Measurements from ENCODE around the gene ARHGEF25.
"Not testable (repeated sequence)": the region's sequence is repeated elsewhere in the genome, so short reads cannot be mapped to it uniquely, and the experiment has no call there.

The ARHGEF25 gene

GRCh38 chr12:57586128-57586527 lies 25.1 kb upstream of the ARHGEF25 start:
- no peak for DNase-seq

GRCh38 chr12:57586832-57587429 lies 24.3 kb upstream of the ARHGEF25 start:
- DNase-seq, result no peak

- DNase-seq, result not testable (repeated sequence)
Observed at GRCh38 chr12:57588951-57589610, 22.2 kb upstream of the ARHGEF25 start.

GRCh38 chr12:57590479-57590863 lies 20.8 kb upstream of the ARHGEF25 start:
- no peak for DNase-seq

GRCh38 chr12:57590864-57591781 lies 20.1 kb upstream of the ARHGEF25 start, which contains the start of gene PIP4K2C:
PIP4K2C (plus strand) TSS chr12:57591192; CDS start chr12:57591290, 98 bp downstream.
- peak; percentile 47 for DNase-seq

GRCh38 chr12:57591782-57592325 lies 19.4 kb upstream of the ARHGEF25 start:
- DNase-seq, result no peak

GRCh38 chr12:57592551-57593165 lies 18.6 kb upstream of the ARHGEF25 start:
- peak; percentile 30 for DNase-seq

- no peak for DNase-seq
Observed at GRCh38 chr12:57593187-57593586, 18.0 kb upstream of the ARHGEF25 start.

GRCh38 chr12:57600395-57600794 lies 10.8 kb upstream of the ARHGEF25 start:
- no peak for DNase-seq

GRCh38 chr12:57602544-57602943 lies 8.7 kb upstream of the ARHGEF25 start:
- DNase-seq, result no peak

GRCh38 chr12:57603324-57603723 lies 7.9 kb upstream of the ARHGEF25 start:
- DNase-seq, result no peak

GRCh38 chr12:57603815-57604453 lies 7.3 kb upstream of the ARHGEF25 start:
- peak; percentile 46 for DNase-seq

- peak; percentile 21 for DNase-seq
Observed at GRCh38 chr12:57604454-57604991, 6.7 kb upstream of the ARHGEF25 start, which contains the start of gene DTX3. DTX3 (plus strand) TSS chr12:57604824; CDS start chr12:57606518, 1,694 bp downstream.

GRCh38 chr12:57604992-57605810 lies 6.0 kb upstream of the ARHGEF25 start:
- DNase-seq, result no peak

- DNase-seq, result no peak
Observed at GRCh38 chr12:57605811-57606311, 5.4 kb upstream of the ARHGEF25 start.

GRCh38 chr12:57606399-57606798 lies 4.8 kb upstream of the ARHGEF25 start:
- no peak for DNase-seq

GRCh38 chr12:57606821-57607220 lies 4.4 kb upstream of the ARHGEF25 start:
- no peak for DNase-seq

GRCh38 chr12:57607958-57608663 lies 3.1 kb upstream of the ARHGEF25 start:
- DNase-seq, result no peak

- DNase-seq, result no peak
Observed at GRCh38 chr12:57609101-57609780, 2.0 kb upstream of the ARHGEF25 start.
